Calu3 (cell line): ENCODE data around the gene RPL22. TPM values are rescaled to one million over a fixed set of nuclear protein-coding genes. Genes with fewer than 3 reads are reported as not detected.

Experiments
- BruUV-seq: library from RNA; stranded (reverse); fragments of 400-500 nt; replicated peaks from 2 replicates; lab custom pipeline; 2021; lab: Mats Ljungman, UMichigan
- CTCF ChIA-PET: fragments of 300-600 bp; sonication (Branson Sonifier 250); formaldehyde crosslinking; loops from one replicate; lab custom pipeline; 2022; ENCODE audit warnings: antibody characterized with exemption; lab: Charles Lee
- DNase-seq: peaks from one replicate; pipeline ENCODE4 v3.0.0; 2022
- H3K27ac Mint-ChIP-seq: one replicate; pipeline ENCODE4 v1.8.0; 2022; ENCODE audit warnings: mixed read lengths; ENCODE audit not compliant: unreplicated experiment
- H3K27me3 Mint-ChIP-seq: one replicate; pipeline ENCODE4 v1.8.0; 2022; ENCODE audit warnings: mixed read lengths; ENCODE audit not compliant: unreplicated experiment
- H3K36me3 Mint-ChIP-seq: one replicate; pipeline ENCODE4 v1.8.0; 2022; ENCODE audit warnings: mild to moderate bottlenecking, moderate library complexity, mixed read lengths; ENCODE audit not compliant: insufficient read depth, unreplicated experiment
- H3K4me1 Mint-ChIP-seq: one replicate; pipeline ENCODE4 v1.8.0; 2022; ENCODE audit warnings: mild to moderate bottlenecking, low read depth, mixed read lengths; ENCODE audit not compliant: unreplicated experiment
- H3K4me3 Mint-ChIP-seq: one replicate; pipeline ENCODE4 v1.8.0; 2022; ENCODE audit warnings: mild to moderate bottlenecking, low read depth, moderate library complexity, mixed read lengths; ENCODE audit not compliant: unreplicated experiment
- H3K9me3 Mint-ChIP-seq: one replicate; pipeline ENCODE4 v1.8.0; 2022; ENCODE audit warnings: low read depth, mixed read lengths; ENCODE audit not compliant: unreplicated experiment
- CTCF ChIP-seq: fragments of 200-600 bp; IDR thresholded peaks from one replicate; pipeline ENCODE4 v1.8.0; 2022; ENCODE audit warnings: antibody characterized with exemption; ENCODE audit not compliant: unreplicated experiment
- intact Hi-C: fragments of 100-400 bp; cut with micrococcal nuclease; formaldehyde crosslinking; loops from one replicate; pipeline ENCODE4 v1.10.0; 2022; ENCODE audit not compliant: unreplicated experiment
- total RNA-seq: library from RNA; stranded (reverse); gene quantifications from 2 replicates; pipeline ENCODE4 v1.2.3, GENCODE V29; 2022

The RPL22 gene
- total RNA-seq, 1 experiment from 2014 or later: 259 TPM

DNA sequence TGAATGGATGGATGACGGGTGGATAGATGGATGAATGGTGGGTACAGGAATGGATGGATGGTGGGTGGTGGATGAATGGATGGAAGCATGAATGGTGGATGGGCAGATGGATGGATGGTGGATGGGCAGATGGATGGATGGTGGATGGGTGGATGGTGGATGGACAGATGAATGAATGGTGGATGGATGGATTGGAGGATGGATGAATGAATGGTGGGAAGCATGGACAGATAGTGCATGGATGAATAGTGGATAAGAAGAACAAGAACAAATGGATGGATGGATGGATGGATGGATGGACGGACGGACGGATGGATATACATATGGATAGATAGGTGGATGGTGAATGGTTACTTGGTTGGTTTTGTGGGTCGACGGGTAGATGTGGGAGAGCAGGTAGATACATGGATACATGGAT, 24.0 kb downstream of the RPL22 start:
- no peak overlapping the region for H3K4me3 Mint-ChIP-seq
- H3K36me3 Mint-ChIP-seq: peaks cover 13% of the 10 kb centered on the region
- TF ChIP-seq CTCF: no peak
- CTCF ChIA-PET: no interaction called here
- peaks cover 39% of the 10 kb centered on the region for H3K27me3 Mint-ChIP-seq
- H3K27ac Mint-ChIP-seq: no peak overlapping the region
- intact Hi-C loops: loop anchor here (10.0 kb wide), 1 partner anchor 121 kb away; no protein-coding TSS in a partner anchor
- BruUV-seq: no TSS peak
- no peak for DNase-seq
- H3K4me1 Mint-ChIP-seq: peaks cover 8% of the 10 kb centered on the region
- no peaks in the 10 kb centered on the region for H3K9me3 Mint-ChIP-seq

GRCh38 chr1:6174621-6175410, 24.6 kb downstream of the RPL22 start:
- CTCF ChIA-PET: no interaction called here
- BruUV-seq: no TSS peak
- H3K27ac Mint-ChIP-seq: no peak overlapping the region

DNA sequence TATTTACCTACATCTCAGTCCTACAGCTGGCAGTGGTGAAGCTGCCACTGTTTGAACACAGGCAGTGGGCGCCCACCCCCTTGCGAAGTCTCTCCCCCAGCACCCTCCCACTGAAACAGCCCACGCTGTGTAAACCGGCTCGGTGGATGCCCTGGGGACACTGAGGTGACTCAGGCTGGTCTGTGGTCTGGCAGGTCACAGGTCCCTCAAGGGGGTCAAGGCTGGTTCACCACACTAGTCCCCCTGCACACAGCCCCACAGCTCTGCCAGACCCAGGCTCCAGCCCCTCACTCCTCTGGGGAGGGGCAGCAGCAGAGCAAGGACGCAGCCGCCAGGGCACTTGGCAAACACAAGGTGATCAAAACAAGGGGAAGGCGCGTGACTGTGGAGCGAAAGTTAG, 26.8 kb downstream of the RPL22 start:
- no TSS peak for BruUV-seq
- CTCF ChIA-PET: no interaction called here
- H3K9me3 Mint-ChIP-seq: no peaks in the 10 kb centered on the region
- H3K36me3 Mint-ChIP-seq: peaks cover 3% of the 10 kb centered on the region
- no peak overlapping the region for H3K4me3 Mint-ChIP-seq
- no peak for DNase-seq
- no peak overlapping the region for H3K27ac Mint-ChIP-seq
- H3K4me1 Mint-ChIP-seq: peaks cover 8% of the 10 kb centered on the region
- H3K27me3 Mint-ChIP-seq: peaks cover 40% of the 10 kb centered on the region
- intact Hi-C loops: loop anchor here (10.0 kb wide), 1 partner anchor 118 kb away; no protein-coding TSS in a partner anchor
- no peak for TF ChIP-seq CTCF

More at GRCh38 chr1:6174621-6175410, 24.6 kb downstream of the RPL22 start:
- Mint-ChIP-seq H3K9me3 (no peaks in the 10 kb centered on the region), H3K36me3 (peaks cover 13% of the 10 kb centered on the region), H3K4me1 (peaks cover 8% of the 10 kb centered on the region), H3K27me3 (peaks cover 39% of the 10 kb centered on the region), H3K4me3 (no peak overlapping the region)
- no peak for TF ChIP-seq CTCF
- DNase-seq: no peak
- intact Hi-C loops: loop anchor here (10.0 kb wide), 1 partner anchor 120 kb away; no protein-coding TSS in a partner anchor

DNA sequence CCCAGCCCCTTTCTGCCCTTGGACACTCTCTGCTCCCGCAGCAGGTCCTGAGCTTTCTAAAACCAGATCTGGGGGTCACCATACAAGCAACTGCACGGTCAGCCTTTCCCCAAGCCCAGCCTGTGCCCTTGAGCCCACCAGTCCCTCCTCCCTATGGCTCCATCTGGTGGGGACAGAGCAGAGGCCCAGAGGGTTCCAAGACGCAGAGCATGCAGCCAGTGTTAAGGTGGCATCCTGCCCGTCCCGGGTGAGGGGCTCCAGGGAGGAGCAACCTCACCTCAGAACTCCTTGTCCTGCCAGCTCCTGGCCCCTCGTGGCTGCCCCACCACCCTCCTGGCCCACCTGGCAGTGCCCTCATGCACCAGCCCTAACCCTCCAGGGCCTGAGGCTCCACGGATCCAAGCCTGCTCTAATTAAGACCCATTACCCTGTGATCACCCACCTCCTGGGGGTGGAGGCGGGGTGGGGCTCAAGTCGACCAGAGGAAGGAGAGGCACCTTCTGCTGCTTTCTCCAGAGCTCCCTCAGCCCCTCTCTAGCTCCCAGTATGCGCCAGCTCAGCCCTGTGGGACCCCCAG, 27.8 kb downstream of the RPL22 start:
- intact Hi-C loops: loop anchor here (2.0 to 10.0 kb wide), 2 partner anchors 63 to 117 kb away; no protein-coding TSS in a partner anchor
- Mint-ChIP-seq H3K4me1 (peaks cover 8% of the 10 kb centered on the region), H3K4me3 (no peak overlapping the region), H3K27me3 (peaks cover 41% of the 10 kb centered on the region), H3K27ac (no peak overlapping the region), H3K9me3 (no peaks in the 10 kb centered on the region), H3K36me3 (no peaks in the 10 kb centered on the region)
- BruUV-seq: no TSS peak
- peak; percentile 48 for DNase-seq
- CTCF ChIA-PET: interaction anchor here (0.5 kb wide), 1 partner anchor 63 kb away, joined by 5 read pairs; no protein-coding TSS in a partner anchor
- peak; percentile 24 for TF ChIP-seq CTCF
